Panc1 (cell line): ENCODE data around the gene KAZN.

ENCODE experiments used
- CTCF ChIP-seq: fragments of 450-650 bp; IDR thresholded peaks from 2 replicates; pipeline ENCODE4 v1.5.1; 2017; ENCODE audit warnings: mild to moderate bottlenecking
- POLR2AphosphoS5 ChIP-seq: IDR thresholded peaks from 2 replicates; pipeline ENCODE4 v1.6.1; 2012; ENCODE audit warnings: mild to moderate bottlenecking, low read depth, low read length, moderate library complexity
- SIN3A ChIP-seq: IDR thresholded peaks from 2 replicates; pipeline ENCODE4 v1.6.1; 2012; ENCODE audit warnings: low read depth, mild to moderate bottlenecking, low read length, moderate library complexity, borderline replicate concordance; ENCODE audit not compliant: insufficient read depth
- TF ChIP-seq, protein P1 (sequence below), 2 experiments: IDR thresholded peaks; 2 replicates each; pipeline ENCODE4 v1.6.1; 2011 to 2012; ENCODE audit warnings: low read depth in 2 of 2, control low read depth in 1 of 2, low read length in 1 of 2, mild to moderate bottlenecking in 1 of 2, moderate library complexity in 1 of 2; ENCODE audit not compliant: insufficient read depth in 1 of 2

GRCh38 chr1:14775434-14775833 lies 176.9 kb downstream of the KAZN start:
- TF ChIP-seq CTCF (no peak), POLR2AphosphoS5 (no peak), SIN3A (no peak)
- TF ChIP-seq, protein P1, sequence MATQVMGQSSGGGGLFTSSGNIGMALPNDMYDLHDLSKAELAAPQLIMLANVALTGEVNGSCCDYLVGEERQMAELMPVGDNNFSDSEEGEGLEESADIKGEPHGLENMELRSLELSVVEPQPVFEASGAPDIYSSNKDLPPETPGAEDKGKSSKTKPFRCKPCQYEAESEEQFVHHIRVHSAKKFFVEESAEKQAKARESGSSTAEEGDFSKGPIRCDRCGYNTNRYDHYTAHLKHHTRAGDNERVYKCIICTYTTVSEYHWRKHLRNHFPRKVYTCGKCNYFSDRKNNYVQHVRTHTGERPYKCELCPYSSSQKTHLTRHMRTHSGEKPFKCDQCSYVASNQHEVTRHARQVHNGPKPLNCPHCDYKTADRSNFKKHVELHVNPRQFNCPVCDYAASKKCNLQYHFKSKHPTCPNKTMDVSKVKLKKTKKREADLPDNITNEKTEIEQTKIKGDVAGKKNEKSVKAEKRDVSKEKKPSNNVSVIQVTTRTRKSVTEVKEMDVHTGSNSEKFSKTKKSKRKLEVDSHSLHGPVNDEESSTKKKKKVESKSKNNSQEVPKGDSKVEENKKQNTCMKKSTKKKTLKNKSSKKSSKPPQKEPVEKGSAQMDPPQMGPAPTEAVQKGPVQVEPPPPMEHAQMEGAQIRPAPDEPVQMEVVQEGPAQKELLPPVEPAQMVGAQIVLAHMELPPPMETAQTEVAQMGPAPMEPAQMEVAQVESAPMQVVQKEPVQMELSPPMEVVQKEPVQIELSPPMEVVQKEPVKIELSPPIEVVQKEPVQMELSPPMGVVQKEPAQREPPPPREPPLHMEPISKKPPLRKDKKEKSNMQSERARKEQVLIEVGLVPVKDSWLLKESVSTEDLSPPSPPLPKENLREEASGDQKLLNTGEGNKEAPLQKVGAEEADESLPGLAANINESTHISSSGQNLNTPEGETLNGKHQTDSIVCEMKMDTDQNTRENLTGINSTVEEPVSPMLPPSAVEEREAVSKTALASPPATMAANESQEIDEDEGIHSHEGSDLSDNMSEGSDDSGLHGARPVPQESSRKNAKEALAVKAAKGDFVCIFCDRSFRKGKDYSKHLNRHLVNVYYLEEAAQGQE (IDR thresholded peaks at IDR 0.05; ENCODE audit: insufficient read depth in 1 of 2, low read depth in 2 of 2, low read length in 1 of 2) = no peak
